Karpas-422 (cell line): Measurements from ENCODE around the gene HINT2. TPM values are rescaled to one million over a fixed set of nuclear protein-coding genes. Genes with fewer than 3 reads are reported as not detected.

Source experiments
- DNase-seq: peaks from one replicate; pipeline ENCODE4 v3.0.0-alpha.2; 2015
- H2AFZ ChIP-seq: fragments of 200-600 bp; sonication (generic); 2 replicates; pipeline ENCODE4 v1.6.1; 2014; ENCODE audit warnings: antibody characterized with exemption, low read length, mixed read lengths
- H3K27ac ChIP-seq: fragments of 200-600 bp; sonication (generic); 2 replicates; pipeline ENCODE4 v1.5.1; 2014; ENCODE audit warnings: mild to moderate bottlenecking, low read length, moderate library complexity
- H3K27me3 ChIP-seq: fragments of 200-600 bp; sonication (generic); 2 replicates; pipeline ENCODE4 v1.6.1; 2014; ENCODE audit warnings: low read length, mixed read lengths
- H3K36me3 ChIP-seq: fragments of 200-600 bp; sonication (generic); 2 replicates; pipeline ENCODE4 v1.6.1; 2014; ENCODE audit warnings: low read length, mixed read lengths; ENCODE audit not compliant: insufficient read depth
- H3K4me1 ChIP-seq: fragments of 200-600 bp; sonication (generic); 2 replicates; pipeline ENCODE4 v1.6.1; 2014; ENCODE audit warnings: mild to moderate bottlenecking, low read length, mixed read lengths
- H3K4me2 ChIP-seq: fragments of 200-600 bp; sonication (generic); 2 replicates; pipeline ENCODE4 v1.6.1; 2014; ENCODE audit warnings: low read length, low read depth, mild to moderate bottlenecking; ENCODE audit not compliant: poor library complexity, severe bottlenecking
- H3K4me3 ChIP-seq: fragments of 200-600 bp; sonication (generic); 2 replicates; pipeline ENCODE4 v1.5.1; 2014; ENCODE audit warnings: mild to moderate bottlenecking, antibody characterized with exemption, low read length, mixed read lengths
- H3K79me2 ChIP-seq: fragments of 200-600 bp; sonication (generic); 2 replicates; pipeline ENCODE4 v1.6.1; 2014; ENCODE audit warnings: mild to moderate bottlenecking, low read length, mixed read lengths
- H3K9ac ChIP-seq: fragments of 200-600 bp; sonication (generic); 2 replicates; pipeline ENCODE4 v1.6.0; 2014; ENCODE audit warnings: low read length
- H3K9me2 ChIP-seq: fragments of 200-600 bp; sonication (generic), shearing (Covaris generic); replicated peaks from 2 replicates; pipeline ENCODE4 v1.6.0; 2014; ENCODE audit warnings: mild to moderate bottlenecking, low read length, moderate library complexity; ENCODE audit not compliant: insufficient read depth
- H3K9me3 ChIP-seq: fragments of 300-700, 200-600 bp; sonication (generic); 2 replicates; pipeline ENCODE4 v1.6.1; 2014; ENCODE audit warnings: low read length, mixed read lengths
- H4K20me1 ChIP-seq: fragments of 200-600 bp; sonication (generic); 2 replicates; pipeline ENCODE4 v1.6.1; 2014; ENCODE audit warnings: mild to moderate bottlenecking, antibody characterized with exemption, low read length, low read depth; ENCODE audit not compliant: insufficient read depth
- total RNA-seq: library from RNA; depleted of rRNA; stranded (reverse); fragments of >200 nt; shearing (Covaris generic); gene quantifications from 2 replicates; pipeline ENCODE4 v1.2.3, GENCODE V29; 2014; ENCODE audit warnings: low replicate concordance

The HINT2 gene
- total RNA-seq, 1 experiment from 2014 or later, result 84.0 TPM

DNA sequence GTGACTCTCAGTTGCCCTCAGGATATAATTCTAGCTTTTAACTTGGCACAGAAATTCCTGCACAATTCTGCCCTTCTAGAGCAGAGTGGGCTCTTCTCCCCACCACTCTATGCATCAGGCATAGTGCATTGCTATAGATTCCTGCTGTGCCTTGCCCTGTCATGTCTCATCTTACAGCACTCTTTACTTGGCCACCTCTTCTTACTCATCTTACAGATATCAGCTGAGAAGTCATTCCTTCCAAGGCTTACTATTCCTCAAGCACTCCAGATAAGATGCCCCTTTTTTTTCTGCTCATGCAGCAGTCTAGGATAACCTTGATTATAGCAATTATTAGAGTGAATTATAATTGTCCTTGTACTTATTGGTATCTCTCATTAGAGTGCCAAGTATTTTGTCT lies 8.1 kb upstream of the HINT2 start:
- no peaks in the 10 kb centered on the region for H3K27me3 ChIP-seq
- H3K9ac ChIP-seq, result no peak overlapping the region
- no peaks in the 10 kb centered on the region for H3K9me3 ChIP-seq
- no peak overlapping the region for H3K4me2 ChIP-seq
- no peaks in the 10 kb centered on the region for H3K36me3 ChIP-seq
- H3K4me3 ChIP-seq, result no peak overlapping the region
- no peaks in the 10 kb centered on the region for H3K79me2 ChIP-seq
- no peaks in the 10 kb centered on the region for H4K20me1 ChIP-seq
- no peak for DNase-seq
- H2AFZ ChIP-seq, result no peak overlapping the region
- H3K9me2 ChIP-seq, result no peaks in the 10 kb centered on the region
- H3K4me1 ChIP-seq, result no peaks in the 10 kb centered on the region
- no peak overlapping the region for H3K27ac ChIP-seq

DNA sequence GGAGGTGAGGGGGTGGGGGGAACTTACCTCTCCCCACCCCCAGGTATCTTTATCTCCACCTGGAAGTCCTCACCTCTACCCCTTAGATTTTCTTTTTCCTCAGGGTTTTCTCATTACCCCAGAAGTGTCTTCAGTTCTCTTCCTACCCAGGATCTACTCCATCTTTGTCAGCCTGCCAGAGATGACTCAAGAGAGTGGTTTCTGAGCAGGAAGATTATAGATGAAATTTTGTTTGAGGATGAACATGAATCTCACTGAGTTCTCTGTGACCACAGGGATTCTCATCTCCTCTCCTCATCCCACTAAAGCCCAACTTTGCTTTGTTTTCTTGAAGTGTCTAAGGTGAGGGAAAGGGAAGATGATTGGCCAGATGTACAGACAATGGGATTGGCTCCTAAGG lies 5.2 kb upstream of the HINT2 start:
- Histone ChIP-seq H4K20me1 (no peaks in the 10 kb centered on the region), H3K27ac (no peak overlapping the region), H3K4me1 (peaks cover 4% of the 10 kb centered on the region), H3K9me2 (no peaks in the 10 kb centered on the region), H3K79me2 (no peaks in the 10 kb centered on the region), H3K36me3 (no peaks in the 10 kb centered on the region), H3K27me3 (no peaks in the 10 kb centered on the region), H2AFZ (no peak overlapping the region), H3K4me3 (no peak overlapping the region), H3K9ac (no peak overlapping the region), H3K4me2 (no peak overlapping the region), H3K9me3 (no peaks in the 10 kb centered on the region)
- DNase-seq, result no peak

DNA sequence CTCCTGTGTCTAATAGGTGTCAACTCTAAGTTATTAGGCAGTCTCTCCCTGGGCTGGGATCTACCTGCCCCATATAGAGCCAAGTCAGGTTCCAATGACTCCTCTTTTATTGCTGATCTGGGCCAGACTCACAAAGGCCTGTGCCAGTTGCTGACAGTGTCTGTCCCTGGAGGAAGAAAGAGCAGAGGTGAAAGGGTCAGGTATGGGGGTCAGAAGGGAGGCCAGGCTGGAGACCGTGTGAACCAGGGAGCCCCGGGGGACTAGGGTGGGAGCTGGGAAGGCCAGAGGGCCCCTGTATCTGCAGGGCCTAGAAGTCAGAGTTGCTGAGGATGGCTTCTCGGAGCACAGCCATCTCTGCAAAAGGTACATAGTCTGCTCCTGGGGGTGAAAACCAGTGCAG lies 3.5 kb upstream of the HINT2 start:
- Histone ChIP-seq H3K27ac (no peak overlapping the region), H3K27me3 (no peaks in the 10 kb centered on the region), H3K4me3 (no peak overlapping the region), H3K79me2 (peaks cover 8% of the 10 kb centered on the region), H3K36me3 (no peaks in the 10 kb centered on the region), H2AFZ (no peak overlapping the region), H3K4me2 (no peak overlapping the region), H3K4me1 (peaks cover 13% of the 10 kb centered on the region), H3K9me2 (no peaks in the 10 kb centered on the region), H3K9me3 (no peaks in the 10 kb centered on the region), H4K20me1 (no peaks in the 10 kb centered on the region), H3K9ac (no peak overlapping the region)
- no peak for DNase-seq

DNA sequence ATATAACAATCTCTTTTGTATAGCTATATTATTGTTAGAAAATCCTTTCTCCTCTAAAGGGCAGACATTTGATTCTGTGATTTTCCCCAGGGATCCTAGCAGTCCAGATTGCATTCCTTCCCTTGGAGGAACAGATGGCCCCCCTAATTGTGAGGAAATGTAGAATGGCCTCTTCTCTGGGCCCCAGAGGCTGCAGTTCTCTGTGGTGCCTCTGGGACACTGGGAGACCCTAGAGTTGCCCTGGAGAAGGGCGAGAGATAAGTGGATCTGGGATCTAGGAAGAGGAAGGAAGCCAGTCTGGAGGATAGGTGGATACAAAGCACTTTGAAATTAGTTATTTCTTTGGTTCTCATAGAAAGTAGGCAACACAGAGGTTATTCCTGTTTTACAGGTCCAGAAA lies 1.9 kb upstream of the HINT2 start:
- DNase-seq, result no peak
- H4K20me1 ChIP-seq, result no peaks in the 10 kb centered on the region
- no peak overlapping the region for H3K4me3 ChIP-seq
- no peak overlapping the region for H3K4me2 ChIP-seq
- H3K27ac ChIP-seq, result no peak overlapping the region
- peaks cover 28% of the 10 kb centered on the region for H3K4me1 ChIP-seq
- peaks cover 8% of the 10 kb centered on the region for H3K79me2 ChIP-seq
- no peaks in the 10 kb centered on the region for H3K36me3 ChIP-seq
- H3K9me3 ChIP-seq, result no peaks in the 10 kb centered on the region
- no peak overlapping the region for H3K9ac ChIP-seq
- H3K27me3 ChIP-seq, result no peaks in the 10 kb centered on the region
- no peaks in the 10 kb centered on the region for H3K9me2 ChIP-seq
- H2AFZ ChIP-seq, result no peak overlapping the region

DNA sequence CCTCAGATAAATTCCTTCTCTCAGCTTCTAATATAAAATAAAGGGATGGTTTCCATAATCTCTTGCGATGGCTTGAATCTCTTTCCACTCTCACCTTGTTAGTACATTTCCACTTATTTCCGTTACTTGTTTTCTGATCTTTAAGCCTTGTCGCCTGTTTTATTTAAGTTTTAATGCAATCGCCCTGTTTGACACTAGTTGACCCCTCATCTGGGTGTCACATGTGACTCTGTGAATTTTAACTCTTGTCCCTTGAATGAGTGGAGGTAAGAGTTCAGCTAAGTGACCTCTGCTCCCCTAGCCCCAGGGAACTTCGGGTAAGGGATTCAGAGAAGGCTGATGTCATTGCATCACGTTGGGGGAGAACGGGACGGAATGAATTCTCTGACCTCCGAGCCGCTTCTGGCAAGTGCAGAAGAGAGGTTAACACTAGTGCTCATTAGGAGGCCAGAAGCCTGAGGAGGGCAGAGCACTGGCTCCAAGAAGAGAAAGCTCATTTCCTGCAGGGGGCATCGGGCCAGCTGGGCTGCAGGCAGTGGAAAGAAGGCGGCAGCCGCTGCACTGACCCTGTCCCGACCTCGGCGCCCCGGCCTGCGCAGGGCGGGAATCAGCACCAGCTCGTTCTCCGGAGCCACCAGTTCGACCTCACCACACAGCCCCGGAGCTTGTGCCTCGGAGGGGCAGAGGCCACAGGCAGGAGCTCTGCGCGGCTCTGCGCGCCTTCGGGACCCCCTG lies 569 bp downstream of the HINT2 start:
- no peaks in the 10 kb centered on the region for H3K9me3 ChIP-seq
- no peaks in the 10 kb centered on the region for H3K27me3 ChIP-seq
- DNase-seq, result peak; percentile 78
- H3K4me2 ChIP-seq, result peak overlapping the region; percentile 90
- no peaks in the 10 kb centered on the region for H3K9me2 ChIP-seq
- peak overlapping the region; percentile 77 for H3K27ac ChIP-seq
- peaks cover 37% of the 10 kb centered on the region for H3K4me1 ChIP-seq
- peaks cover 8% of the 10 kb centered on the region for H3K79me2 ChIP-seq
- no peak overlapping the region for H2AFZ ChIP-seq
- no peaks in the 10 kb centered on the region for H3K36me3 ChIP-seq
- peak overlapping the region; percentile 90 for H3K9ac ChIP-seq
- H4K20me1 ChIP-seq, result no peaks in the 10 kb centered on the region
- H3K4me3 ChIP-seq, result peak overlapping the region; percentile 81

DNA sequence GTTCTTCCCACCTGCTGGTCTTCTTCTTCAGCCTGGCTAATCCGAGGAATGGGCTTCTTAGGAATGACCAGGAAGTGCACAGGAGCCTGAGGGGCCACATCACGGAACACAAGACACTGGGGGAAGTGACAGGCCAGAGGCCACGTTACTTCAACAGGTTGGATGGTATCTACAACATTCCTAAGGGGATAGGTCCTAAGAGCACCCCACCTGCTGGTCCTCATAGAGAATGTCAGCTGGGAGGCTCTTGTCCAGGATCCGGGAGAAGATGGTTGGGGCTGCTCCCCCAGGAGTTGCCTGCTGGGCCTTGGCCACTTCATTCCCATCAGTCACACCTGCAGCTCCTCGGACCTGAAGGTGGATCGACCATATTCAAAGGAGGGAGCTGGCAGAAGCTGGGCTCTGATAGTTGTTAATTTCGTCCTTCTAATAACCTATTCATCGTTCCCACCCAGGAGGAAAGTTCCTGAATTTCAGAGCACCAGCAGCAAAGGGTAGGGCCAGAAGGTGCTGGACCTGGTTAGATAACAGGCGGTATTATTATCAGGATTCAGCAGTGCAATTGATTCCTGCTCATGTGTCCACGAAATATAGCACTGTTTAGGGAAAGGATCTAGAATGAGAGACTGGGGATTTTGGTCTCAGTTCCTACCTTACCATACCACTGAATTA lies 1.3 kb downstream of the HINT2 start:
- Histone ChIP-seq H4K20me1 (no peaks in the 10 kb centered on the region), H3K4me1 (peaks cover 37% of the 10 kb centered on the region), H3K27ac (peak overlapping the region; percentile 77), H3K9ac (peak overlapping the region; percentile 90), H3K27me3 (no peaks in the 10 kb centered on the region), H2AFZ (no peak overlapping the region), H3K4me2 (peak overlapping the region; percentile 90), H3K4me3 (peak overlapping the region; percentile 81), H3K36me3 (peaks cover 5% of the 10 kb centered on the region; the same call in 1 of the 2 replicates), H3K9me3 (no peaks in the 10 kb centered on the region), H3K79me2 (peaks cover 8% of the 10 kb centered on the region), H3K9me2 (no peaks in the 10 kb centered on the region)
- no peak for DNase-seq

DNA sequence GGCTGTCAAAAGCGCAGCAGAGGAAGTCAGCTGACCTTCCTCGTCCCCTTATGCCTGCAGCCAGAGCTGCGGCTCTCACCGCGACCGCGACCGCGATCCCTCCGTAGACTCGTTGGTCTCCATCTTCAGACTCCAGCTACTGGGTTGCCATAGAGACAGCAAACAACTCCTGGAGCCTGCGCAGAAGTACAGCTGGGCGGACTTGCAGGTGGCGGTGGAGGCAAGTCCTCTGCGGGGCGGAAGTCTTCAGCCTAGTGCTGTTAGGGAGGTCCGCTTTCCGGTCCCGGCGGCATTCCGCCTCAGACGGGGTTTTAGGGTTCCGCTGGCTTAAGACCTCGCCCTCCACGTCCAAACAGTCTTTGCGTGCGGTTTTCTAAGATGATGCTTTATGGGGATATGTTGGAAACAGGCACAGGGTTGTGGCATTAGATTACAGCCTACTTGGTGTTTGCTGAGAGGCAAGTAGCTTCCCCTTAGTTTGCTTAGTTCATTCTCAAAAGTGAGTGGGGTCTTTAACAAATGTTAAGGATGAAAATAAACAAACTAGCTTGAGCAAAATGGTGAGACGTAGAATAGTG lies 2.7 kb downstream of the HINT2 start, which contains the start of gene SPAG8:
Gene SPAG8 (minus strand): TSS at position 238 of the 578 bp plus-strand sequence. CDS start 115 bp downstream, at position 123.
- H3K9me3 ChIP-seq, result no peaks in the 10 kb centered on the region
- 0 out of 2 replicates have a peak within 1 kb of the TSS, but pooled peaks have one; percentile 41 for H2AFZ ChIP-seq
- peak within 1 kb of the TSS; percentile 90 for H3K4me2 ChIP-seq
- peak within 1 kb of the TSS; percentile 72 for H3K4me3 ChIP-seq
- H3K79me2 ChIP-seq, result peaks cover 8% of the 10 kb centered on the region
- DNase-seq, result peak; percentile 98
- H3K4me1 ChIP-seq, result peaks cover 37% of the 10 kb centered on the region
- H3K9ac ChIP-seq, result peak within 1 kb of the TSS; percentile 70
- no peaks in the 10 kb centered on the region for H3K9me2 ChIP-seq
- H3K36me3 ChIP-seq, result peaks cover 18% of the 10 kb centered on the region; the same call in 1 of the 2 replicates
- H3K27me3 ChIP-seq, result no peaks in the 10 kb centered on the region
- no peaks in the 10 kb centered on the region for H4K20me1 ChIP-seq
- H3K27ac ChIP-seq, result peak within 1 kb of the TSS; percentile 73

DNA sequence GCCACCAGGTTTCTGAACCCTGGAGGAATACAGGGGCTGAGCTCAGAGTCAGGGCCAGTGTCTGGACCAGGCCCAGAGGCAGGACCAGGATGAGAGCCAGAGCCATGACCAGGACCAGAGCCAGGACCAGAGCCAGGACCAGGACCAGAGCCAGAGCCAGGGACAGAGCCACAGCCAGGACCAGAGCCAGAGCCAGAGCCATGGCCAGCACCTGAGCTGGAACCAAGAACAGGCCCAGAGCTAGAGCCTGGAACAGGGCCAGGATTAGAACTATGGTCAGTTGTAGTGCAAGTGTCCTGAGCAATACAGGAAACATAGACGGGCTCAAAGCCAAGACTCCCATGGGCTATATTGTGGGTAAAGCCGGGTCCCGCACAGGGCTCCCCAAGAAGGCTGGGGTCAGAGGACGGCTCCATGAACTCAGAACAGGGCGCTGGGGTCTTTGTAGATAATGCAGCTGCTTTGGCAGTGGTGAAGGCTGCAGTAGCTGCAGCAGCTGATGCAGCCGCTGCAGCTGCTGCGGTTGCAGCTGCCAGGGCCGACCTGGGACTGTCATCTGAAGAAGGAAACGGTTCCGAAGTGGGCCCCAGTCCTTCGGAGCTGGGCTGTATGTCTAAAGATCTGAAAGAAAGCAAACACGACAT lies 3.3 kb downstream of the HINT2 start:
- peak overlapping the region; percentile 90 for H3K4me2 ChIP-seq
- peaks cover 18% of the 10 kb centered on the region; the same call in 1 of the 2 replicates for H3K36me3 ChIP-seq
- H3K9me3 ChIP-seq, result no peaks in the 10 kb centered on the region
- no peak overlapping the region for H3K27ac ChIP-seq
- peaks cover 37% of the 10 kb centered on the region for H3K4me1 ChIP-seq
- H4K20me1 ChIP-seq, result no peaks in the 10 kb centered on the region
- no peak overlapping the region for H2AFZ ChIP-seq
- H3K9me2 ChIP-seq, result no peaks in the 10 kb centered on the region
- H3K27me3 ChIP-seq, result no peaks in the 10 kb centered on the region
- H3K4me3 ChIP-seq, result peak overlapping the region; percentile 72
- DNase-seq, result no peak
- H3K79me2 ChIP-seq, result peaks cover 8% of the 10 kb centered on the region
- H3K9ac ChIP-seq, result peak overlapping the region; percentile 70
